SK-N-SH (cell line): ENCODE measurements around the gene WDR82. TPM values are rescaled to one million over a fixed set of nuclear protein-coding genes. Genes with fewer than 3 reads are reported as not detected.

Experiments used
- CTCF ChIA-PET: fragments of 300-600, 350-600 bp; formaldehyde crosslinking; extraction: SDS; loops from one replicate; lab custom pipeline; 2021; lab: Yijun Ruan, JAX
- POLR2A ChIA-PET: fragments of 350-600 bp; sonication (Branson Sonifier 250); formaldehyde crosslinking; extraction: SDS; loops from one replicate; lab custom pipeline; 2020; ENCODE audit warnings: antibody characterized with exemption, inconsistent platforms; lab: Yijun Ruan, JAX
- DNase-seq: peaks from one replicate; pipeline ENCODE4 v3.0.0; 2012
- H2AFZ ChIP-seq: fragments of 200-600 bp; sonication (generic); 2 replicates; pipeline ENCODE4 v1.8.1; 2016; ENCODE audit warnings: antibody characterized with exemption, mild to moderate bottlenecking, low read depth
- H3F3A ChIP-seq: fragments of 200-600 bp; sonication (generic); replicated peaks from 2 replicates; pipeline ENCODE3; 2016; ENCODE audit warnings: antibody characterized with exemption, mild to moderate bottlenecking; ENCODE audit not compliant: insufficient read depth
- H3K27ac ChIP-seq, 2 experiments: fragments of 200-500 bp in 1 of 2; fragments of 200-600 bp in 1 of 2; sonication (Bioruptor generic) in 1 of 2; sonication (generic), shearing (Covaris generic) in 1 of 2; 2 replicates each; pipeline versions ENCODE4 v1.5.1 to v1.6.1; 2014 to 2016; ENCODE audit warnings: low read depth in 2 of 2, inconsistent platforms in 1 of 2, low read length in 1 of 2, mild to moderate bottlenecking in 1 of 2, mixed read lengths in 1 of 2
- H3K27me3 ChIP-seq: fragments of 200-600 bp; sonication (generic), shearing (Covaris generic); 2 replicates; pipeline ENCODE4 v1.6.1; 2016; ENCODE audit warnings: mixed run types; ENCODE audit not compliant: insufficient read depth
- H3K36me3 ChIP-seq, 2 experiments: fragments of 200-500 bp in 1 of 2; fragments of 200-600 bp in 1 of 2; sonication (Bioruptor generic) in 1 of 2; sonication (generic) in 1 of 2; replicated peaks in 1 of 2; 2 replicates each; pipeline versions ENCODE3 to v1.5.1; 2014 to 2016; ENCODE audit warnings: low read length in 1 of 2, mild to moderate bottlenecking in 1 of 2; ENCODE audit not compliant: insufficient read depth in 2 of 2, control insufficient read depth in 1 of 2
- H3K4me1 ChIP-seq, 2 experiments: fragments of 200-500 bp in 1 of 2; fragments of 200-600 bp in 1 of 2; sonication (Bioruptor generic) in 1 of 2; sonication (generic), shearing (Covaris generic) in 1 of 2; 2 replicates each; pipeline versions ENCODE4 v1.5.1 to v1.6.1; 2014 to 2016; ENCODE audit warnings: low read depth in 1 of 2, low read length in 1 of 2, mixed run types in 1 of 2; ENCODE audit not compliant: insufficient read depth in 2 of 2, control insufficient read depth in 1 of 2
- H3K4me2 ChIP-seq: fragments of 200-600 bp; sonication (generic), shearing (Covaris generic); 2 replicates; pipeline ENCODE4 v1.6.1; 2017; ENCODE audit warnings: mixed run types
- H3K4me3 ChIP-seq, 2 experiments: fragments of 200-500 bp in 1 of 2; fragments of 200-600 bp in 1 of 2; sonication (Bioruptor generic) in 1 of 2; sonication (generic), shearing (Covaris generic) in 1 of 2; 2 replicates each; pipeline versions ENCODE4 v1.5.1 to v1.8.1; 2014 to 2016; ENCODE audit warnings: low read depth in 2 of 2, inconsistent platforms in 1 of 2, low read length in 1 of 2, mild to moderate bottlenecking in 1 of 2, mixed read lengths in 1 of 2, moderate library complexity in 1 of 2
- H3K79me2 ChIP-seq: fragments of 200-600 bp; sonication (generic); 2 replicates; pipeline ENCODE4 v1.8.1; 2017; ENCODE audit warnings: mild to moderate bottlenecking; ENCODE audit not compliant: insufficient read depth
- H3K9ac ChIP-seq: fragments of 200-600 bp; sonication (generic); 2 replicates; pipeline ENCODE4 v1.6.1; 2017; ENCODE audit warnings: mixed run types
- H3K9me2 ChIP-seq: fragments of 200-600 bp; sonication (generic); 2 replicates; pipeline ENCODE4 v1.6.1; 2017; ENCODE audit warnings: mixed run types
- H3K9me3 ChIP-seq: fragments of 200-600 bp; sonication (generic); 2 replicates; pipeline ENCODE4 v1.6.1; 2017; ENCODE audit warnings: mixed run types, mild to moderate bottlenecking, moderate library complexity
- H4K20me1 ChIP-seq: fragments of 200-600 bp; sonication (generic); 2 replicates; pipeline ENCODE4 v1.6.1; 2017; ENCODE audit warnings: mild to moderate bottlenecking, mixed run types; ENCODE audit not compliant: insufficient read depth
- CHD2 ChIP-seq: fragments of 150-350 bp; IDR thresholded peaks from 2 replicates; pipeline ENCODE4 v1.6.1; 2018; ENCODE audit warnings: low read length; ENCODE audit not compliant: partially characterized antibody
- ELF1 ChIP-seq: IDR thresholded peaks from 2 replicates; pipeline ENCODE4 v1.4.0; 2012
- EP300 ChIP-seq, 2 experiments: IDR thresholded peaks; 2 replicates each; pipeline versions ENCODE4 v1.4.0 to v1.6.1; 2012; ENCODE audit warnings: borderline replicate concordance in 1 of 2, low read depth in 1 of 2, low read length in 1 of 2
- FOXJ3 ChIP-seq: sonication (generic); formaldehyde crosslinking; IDR thresholded peaks from 2 replicates; pipeline ENCODE4 v1.5.1; 2020; ENCODE audit warnings: mild to moderate bottlenecking, missing genetic modification reagents
- FOXM1 ChIP-seq: IDR thresholded peaks from 2 replicates; pipeline ENCODE4 v1.4.0; 2012; ENCODE audit warnings: low read depth, mild to moderate bottlenecking
- GATA2 ChIP-seq: sonication (generic); formaldehyde crosslinking; IDR thresholded peaks from 2 replicates; pipeline ENCODE4 v1.5.0; 2020; ENCODE audit warnings: mild to moderate bottlenecking, missing genetic modification reagents
- MEF2A ChIP-seq: IDR thresholded peaks from 2 replicates; pipeline ENCODE4 v1.4.0; 2012; ENCODE audit warnings: low read depth, borderline replicate concordance
- POLR2AphosphoS5 ChIP-seq: IDR thresholded peaks from 2 replicates; pipeline ENCODE4 v1.6.1; 2012; ENCODE audit warnings: low read depth, low read length
- RAD21 ChIP-seq: IDR thresholded peaks from 2 replicates; pipeline ENCODE4 v1.6.1; 2012; ENCODE audit warnings: mild to moderate bottlenecking, low read length
- WGBS: methylation state at CpG from one replicate; pipeline ENCODE4 v1.1.6; 2017; ENCODE audit warnings: low lambda C conversion rate; 5-methylcytosine and 5-hydroxymethylcytosine counted together
- polyA plus RNA-seq, 3 experiments: library from polyadenylated mRNA; depleted of rRNA; stranded (reverse); fragments of >200 nt; gene quantifications; 2 replicates each; pipeline ENCODE4 v1.2.3, GENCODE V29; 2012
- TF ChIP-seq, protein P1 (sequence below): fragments of 150-350 bp; IDR thresholded peaks from 2 replicates; pipeline ENCODE4 v1.6.1; 2016; ENCODE audit warnings: mild to moderate bottlenecking, low read depth, low read length
- TF ChIP-seq, protein P2 (sequence below): IDR thresholded peaks from 2 replicates; pipeline ENCODE4 v1.4.0; 2012; ENCODE audit warnings: low read depth, borderline replicate concordance
- TF ChIP-seq, protein P3 (sequence below): fragments of 200-600 bp; sonication (generic); IDR thresholded peaks from 2 replicates; pipeline ENCODE4 v1.6.1; 2017; ENCODE audit warnings: antibody characterized with exemption, mild to moderate bottlenecking, moderate library complexity

WDR82 gene
- polyA plus RNA-seq, 1 of the 3 experiments (the other 2 are of a cell fraction): 41.2 TPM

DNA sequence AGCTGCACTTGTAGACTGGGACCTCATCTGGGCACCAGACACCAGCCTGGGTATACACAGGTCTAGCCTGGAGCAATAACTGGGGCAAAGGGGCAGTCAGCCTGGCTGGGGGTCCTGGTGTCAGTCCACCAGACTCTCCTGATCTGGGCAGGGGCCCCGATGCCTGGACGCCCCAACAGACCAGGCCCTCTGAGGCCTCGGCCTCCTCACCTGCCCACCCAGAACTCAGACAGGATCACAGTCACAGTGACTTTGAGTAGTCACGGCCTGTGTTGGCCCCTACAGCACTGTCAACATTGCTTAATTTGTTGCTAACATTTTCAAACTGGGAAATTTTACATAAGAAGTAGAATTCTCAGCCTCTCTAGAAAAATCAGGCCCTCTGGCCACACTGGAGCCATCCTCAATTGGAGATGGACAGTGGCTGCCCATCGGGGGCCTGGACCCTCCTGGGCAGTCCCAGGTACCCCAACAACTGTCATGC, 45.3 kb downstream of the WDR82 start:
- H3K27ac ChIP-seq: peak overlapping the region in 1 of 2 experiments; percentile 51; a peak in 1 of 4 replicates
- no peak overlapping the region for H3K4me3 ChIP-seq
- no peak overlapping the region for H2AFZ ChIP-seq
- H4K20me1 ChIP-seq: peaks cover 23% of the 10 kb centered on the region
- no peaks in the 10 kb centered on the region for H3K9me3 ChIP-seq
- H3K27me3 ChIP-seq: no peaks in the 10 kb centered on the region
- TF ChIP-seq GATA2 (no peak), POLR2AphosphoS5 (no peak), FOXM1 (no peak), ELF1 (no peak), EP300 (IDR thresholded peaks at IDR 0.05; ENCODE audit: borderline replicate concordance in 1 of 2, low read depth in 1 of 2, low read length in 1 of 2) (no peak), CHD2 (no peak), FOXJ3 (CRISPR knock-in tag) (no peak)
- TF ChIP-seq, protein P1, sequence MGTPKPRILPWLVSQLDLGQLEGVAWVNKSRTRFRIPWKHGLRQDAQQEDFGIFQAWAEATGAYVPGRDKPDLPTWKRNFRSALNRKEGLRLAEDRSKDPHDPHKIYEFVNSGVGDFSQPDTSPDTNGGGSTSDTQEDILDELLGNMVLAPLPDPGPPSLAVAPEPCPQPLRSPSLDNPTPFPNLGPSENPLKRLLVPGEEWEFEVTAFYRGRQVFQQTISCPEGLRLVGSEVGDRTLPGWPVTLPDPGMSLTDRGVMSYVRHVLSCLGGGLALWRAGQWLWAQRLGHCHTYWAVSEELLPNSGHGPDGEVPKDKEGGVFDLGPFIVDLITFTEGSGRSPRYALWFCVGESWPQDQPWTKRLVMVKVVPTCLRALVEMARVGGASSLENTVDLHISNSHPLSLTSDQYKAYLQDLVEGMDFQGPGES: no peak
- TF ChIP-seq, protein P2, sequence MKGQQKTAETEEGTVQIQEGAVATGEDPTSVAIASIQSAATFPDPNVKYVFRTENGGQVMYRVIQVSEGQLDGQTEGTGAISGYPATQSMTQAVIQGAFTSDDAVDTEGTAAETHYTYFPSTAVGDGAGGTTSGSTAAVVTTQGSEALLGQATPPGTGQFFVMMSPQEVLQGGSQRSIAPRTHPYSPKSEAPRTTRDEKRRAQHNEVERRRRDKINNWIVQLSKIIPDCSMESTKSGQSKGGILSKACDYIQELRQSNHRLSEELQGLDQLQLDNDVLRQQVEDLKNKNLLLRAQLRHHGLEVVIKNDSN: no peak
- H3K4me1 ChIP-seq: peaks cover 8 to 30% of the 10 kb centered on the region in 2 experiments; a peak in 3 of 4 replicates
- 92% methylated on average over 2 of the region's 5 CpGs for WGBS
- H3F3A ChIP-seq: peaks cover 9% of the 10 kb centered on the region
- no peaks in the 10 kb centered on the region for H3K9me2 ChIP-seq
- ChIA-PET POLR2A (no interaction called here), CTCF (interaction anchor here (1.2 to 11.8 kb wide), 9 partner anchors 10 to 114 kb away, joined by 3 to 257 read pairs (median 5); partner anchors contain the start of genes TLR9 and WDR82)
- H3K4me2 ChIP-seq: no peak overlapping the region
- DNase-seq: no peak
- no peak overlapping the region for H3K9ac ChIP-seq
- peaks cover 16 to 42% of the 10 kb centered on the region in 2 experiments for H3K36me3 ChIP-seq
- H3K79me2 ChIP-seq: peaks cover 63% of the 10 kb centered on the region

DNA sequence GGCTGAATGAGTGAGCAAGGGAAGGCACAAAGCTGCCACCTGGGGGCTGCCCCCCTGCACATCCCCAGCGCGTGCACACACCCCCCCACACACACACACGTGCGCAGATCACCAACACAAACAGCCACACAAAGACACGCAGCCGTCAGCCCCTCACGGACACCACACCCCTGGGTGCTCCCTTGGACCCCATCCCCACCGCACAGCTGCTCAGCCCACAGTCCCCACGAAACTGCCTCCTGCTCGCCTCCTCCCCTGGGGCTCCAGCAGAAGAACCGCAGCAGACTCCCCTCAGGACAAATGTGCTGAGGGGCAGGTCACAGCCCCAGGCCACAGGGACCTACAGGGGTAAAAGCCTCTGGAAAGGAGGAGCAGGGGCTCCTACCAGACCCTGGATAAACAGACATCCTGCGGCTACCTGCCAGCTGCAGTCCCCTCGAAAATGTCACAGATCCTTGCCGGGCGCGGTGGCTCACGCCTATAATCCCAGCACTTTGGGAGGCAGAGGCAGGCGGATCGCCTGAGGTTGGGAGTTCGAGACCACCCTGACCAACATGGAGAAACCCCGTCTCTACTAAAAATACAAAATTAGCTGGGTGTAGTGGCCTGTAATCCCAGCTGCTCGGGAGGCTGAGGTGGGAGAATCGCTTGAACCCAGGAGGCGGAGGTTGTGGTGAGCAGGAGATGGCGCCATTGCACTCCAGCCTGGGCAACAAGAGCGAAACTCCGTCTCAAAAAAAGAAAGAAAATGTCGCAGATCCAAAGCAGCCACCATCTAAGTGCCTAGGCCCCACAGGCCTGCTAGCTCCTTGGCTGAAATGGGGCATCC, 46.0 kb downstream of the WDR82 start:
- peaks cover 23% of the 10 kb centered on the region for H4K20me1 ChIP-seq
- H3K9me2 ChIP-seq: no peaks in the 10 kb centered on the region
- DNase-seq: no peak
- peak overlapping the region in 1 of 2 experiments; percentile 51; a peak in 1 of 4 replicates for H3K27ac ChIP-seq
- H3K4me3 ChIP-seq: no peak overlapping the region
- peaks cover 57% of the 10 kb centered on the region for H3K79me2 ChIP-seq
- H3F3A ChIP-seq: peaks cover 4% of the 10 kb centered on the region
- H3K9ac ChIP-seq: no peak overlapping the region
- WGBS: 94% methylated on average over 26 of the region's 28 CpGs
- ChIA-PET POLR2A (no interaction called here), CTCF (interaction anchor here (0.7 to 11.8 kb wide), 21 partner anchors 9 to 228 kb away, joined by 3 to 257 read pairs (median 5); partner anchors contain the start of genes TLR9 and WDR82)
- no peak overlapping the region for H3K4me2 ChIP-seq
- peaks cover 16 to 42% of the 10 kb centered on the region in 2 experiments for H3K36me3 ChIP-seq
- no peaks in the 10 kb centered on the region for H3K27me3 ChIP-seq
- no peak overlapping the region for H2AFZ ChIP-seq
- TF ChIP-seq, protein P3, sequence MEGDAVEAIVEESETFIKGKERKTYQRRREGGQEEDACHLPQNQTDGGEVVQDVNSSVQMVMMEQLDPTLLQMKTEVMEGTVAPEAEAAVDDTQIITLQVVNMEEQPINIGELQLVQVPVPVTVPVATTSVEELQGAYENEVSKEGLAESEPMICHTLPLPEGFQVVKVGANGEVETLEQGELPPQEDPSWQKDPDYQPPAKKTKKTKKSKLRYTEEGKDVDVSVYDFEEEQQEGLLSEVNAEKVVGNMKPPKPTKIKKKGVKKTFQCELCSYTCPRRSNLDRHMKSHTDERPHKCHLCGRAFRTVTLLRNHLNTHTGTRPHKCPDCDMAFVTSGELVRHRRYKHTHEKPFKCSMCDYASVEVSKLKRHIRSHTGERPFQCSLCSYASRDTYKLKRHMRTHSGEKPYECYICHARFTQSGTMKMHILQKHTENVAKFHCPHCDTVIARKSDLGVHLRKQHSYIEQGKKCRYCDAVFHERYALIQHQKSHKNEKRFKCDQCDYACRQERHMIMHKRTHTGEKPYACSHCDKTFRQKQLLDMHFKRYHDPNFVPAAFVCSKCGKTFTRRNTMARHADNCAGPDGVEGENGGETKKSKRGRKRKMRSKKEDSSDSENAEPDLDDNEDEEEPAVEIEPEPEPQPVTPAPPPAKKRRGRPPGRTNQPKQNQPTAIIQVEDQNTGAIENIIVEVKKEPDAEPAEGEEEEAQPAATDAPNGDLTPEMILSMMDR: peak; percentile 29
- TF ChIP-seq RAD21 (peak; percentile 52), MEF2A (no peak)
- H3K9me3 ChIP-seq: no peaks in the 10 kb centered on the region
- H3K4me1 ChIP-seq: peaks cover 8 to 23% of the 10 kb centered on the region in 2 experiments; a peak in 3 of 4 replicates
